ENCODE measurements around the gene EFCAB8.
"Not testable (repeated sequence)": the region's sequence is repeated elsewhere in the genome, so short reads cannot be mapped to it uniquely, and the experiment has no call there.

Gene EFCAB8

DNA sequence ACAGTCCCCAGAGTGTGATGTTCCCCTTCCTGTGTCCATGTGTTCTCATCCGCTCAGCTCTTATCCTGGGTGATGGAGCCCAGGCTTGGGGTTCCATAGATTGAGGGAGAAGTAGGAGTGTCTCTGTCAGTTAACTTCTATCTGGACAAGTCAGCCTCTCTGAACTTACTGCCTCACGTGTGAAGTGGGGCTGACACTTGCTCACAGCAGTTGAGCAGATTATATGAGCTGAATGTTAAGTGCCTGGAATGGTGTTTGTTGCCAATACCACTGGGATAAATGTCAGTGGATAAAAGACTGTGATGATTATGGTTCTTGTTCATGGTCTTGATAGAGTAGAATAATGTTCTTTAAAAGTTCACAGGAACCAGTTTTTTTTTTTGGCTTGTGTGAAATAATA is 17.1 kb upstream of the EFCAB8 start:
- DNase-seq = no peak

DNA sequence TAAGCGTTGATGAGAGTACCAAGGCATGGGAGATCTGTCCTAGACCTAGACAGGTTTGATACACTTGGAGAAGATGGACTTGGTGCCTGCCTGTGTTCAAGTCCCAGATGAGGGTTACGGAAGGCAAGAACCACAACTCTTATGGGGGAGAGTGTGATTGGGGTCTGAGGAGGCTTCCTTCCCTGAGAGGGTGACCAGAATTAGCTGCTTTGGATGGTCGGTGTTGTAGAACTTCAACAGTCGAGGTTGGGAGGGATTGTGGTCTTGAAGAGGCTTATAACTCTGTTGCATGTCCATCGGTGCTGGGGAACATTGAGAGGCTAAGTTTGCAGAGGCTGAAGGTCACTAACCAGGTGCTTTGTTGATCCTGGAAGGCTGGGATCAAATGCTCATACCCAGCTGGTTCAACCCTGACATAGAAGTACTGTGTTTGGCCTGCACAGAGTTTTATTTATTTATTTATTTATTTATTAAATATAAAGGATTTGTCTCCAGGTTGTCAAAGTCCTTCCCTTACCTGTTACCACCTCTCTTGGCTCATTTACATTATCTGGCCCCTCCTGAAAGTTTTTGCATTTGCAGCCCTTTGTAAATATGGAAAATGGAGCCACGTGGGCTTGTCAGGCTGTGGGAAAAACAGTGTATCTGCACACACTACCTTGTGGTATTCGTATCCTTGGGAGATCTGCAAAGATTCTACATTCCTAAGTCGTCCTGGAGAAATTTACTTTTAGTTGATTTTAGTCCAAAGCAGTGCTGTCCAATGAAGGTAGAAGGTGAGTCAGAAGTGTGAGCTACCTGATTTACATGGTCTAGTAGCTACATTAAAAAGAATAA is 15.8 kb upstream of the EFCAB8 start:
- no peak for DNase-seq

DNA sequence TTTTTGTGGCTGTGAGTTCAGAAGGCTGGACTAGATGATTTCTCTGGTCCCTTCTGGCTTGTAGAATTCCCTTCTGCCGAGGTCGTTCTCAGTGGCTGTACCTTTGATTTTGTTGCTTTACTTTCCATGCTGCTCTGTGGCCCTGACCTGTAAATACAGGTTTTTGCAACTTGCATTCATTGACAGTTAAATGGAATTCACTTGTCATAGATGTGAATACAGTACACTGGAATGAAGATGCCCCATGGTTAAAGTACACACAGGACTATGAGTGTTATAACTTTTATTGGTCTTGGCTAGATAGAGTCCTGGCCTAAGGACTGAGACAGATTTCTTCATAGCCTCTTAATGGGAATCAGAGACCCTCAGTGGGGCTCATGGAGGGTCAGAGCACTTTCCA is 12.9 kb upstream of the EFCAB8 start:
- no peak for DNase-seq

DNA sequence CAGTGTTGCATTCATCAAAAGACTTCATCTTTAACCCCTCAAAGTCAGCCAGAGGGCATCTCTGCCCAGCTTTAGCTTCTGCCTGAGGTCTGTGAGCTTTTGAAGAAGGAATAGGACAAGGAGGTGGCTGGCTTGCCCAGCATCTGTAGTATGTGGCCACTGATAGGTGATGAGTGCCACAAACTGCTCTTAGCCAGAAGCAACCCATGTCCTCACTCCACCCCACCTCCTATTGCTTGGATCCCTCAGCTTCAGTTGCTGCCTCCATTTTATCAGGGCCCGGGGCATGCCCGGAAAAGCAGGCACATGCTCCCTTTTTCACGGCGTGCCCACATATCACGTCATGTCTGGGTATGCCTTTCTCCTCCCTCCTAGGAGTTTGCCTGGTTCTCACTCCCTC is 11.9 kb upstream of the EFCAB8 start:
- DNase-seq = no peak

DNA sequence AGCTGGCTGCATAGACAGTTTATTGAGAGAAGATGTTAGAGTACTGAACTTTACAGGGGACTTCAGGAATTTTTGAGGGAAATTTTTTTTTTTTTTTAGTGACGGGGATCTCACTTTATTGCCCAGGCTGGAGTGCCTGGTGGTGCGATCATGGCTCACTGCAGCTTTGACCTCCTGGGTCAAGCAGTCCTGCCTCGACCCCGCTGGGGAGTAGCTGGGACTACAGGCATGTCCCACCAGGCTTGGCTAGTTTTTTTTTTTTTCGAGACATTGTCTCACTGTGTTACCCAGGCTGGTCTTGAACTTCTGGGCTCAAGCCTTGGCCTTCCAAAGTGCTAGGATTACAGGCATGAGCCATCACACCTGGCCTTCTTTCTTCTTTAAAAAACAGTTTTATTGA is 10.8 kb upstream of the EFCAB8 start:
- DNase-seq = no peak

DNA sequence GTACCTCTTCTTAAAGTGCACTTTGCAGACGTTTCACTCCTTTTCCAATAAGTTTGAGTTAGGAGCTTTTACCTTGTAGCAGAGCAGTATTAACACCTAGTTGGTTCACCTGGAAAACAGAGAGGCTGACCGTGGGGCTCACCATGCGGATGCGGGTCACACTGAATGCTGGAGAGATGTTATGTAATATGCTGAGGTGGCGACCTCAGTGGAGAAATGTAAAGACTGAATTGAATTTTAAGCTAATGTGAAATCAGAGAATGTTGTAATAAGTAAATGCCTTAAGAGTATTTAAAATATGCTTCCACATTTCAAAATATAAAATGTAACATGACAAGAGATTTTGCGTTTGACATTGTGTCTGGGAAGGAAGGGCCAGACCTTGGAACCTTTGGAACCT is 9.9 kb upstream of the EFCAB8 start:
- no peak for DNase-seq

DNA sequence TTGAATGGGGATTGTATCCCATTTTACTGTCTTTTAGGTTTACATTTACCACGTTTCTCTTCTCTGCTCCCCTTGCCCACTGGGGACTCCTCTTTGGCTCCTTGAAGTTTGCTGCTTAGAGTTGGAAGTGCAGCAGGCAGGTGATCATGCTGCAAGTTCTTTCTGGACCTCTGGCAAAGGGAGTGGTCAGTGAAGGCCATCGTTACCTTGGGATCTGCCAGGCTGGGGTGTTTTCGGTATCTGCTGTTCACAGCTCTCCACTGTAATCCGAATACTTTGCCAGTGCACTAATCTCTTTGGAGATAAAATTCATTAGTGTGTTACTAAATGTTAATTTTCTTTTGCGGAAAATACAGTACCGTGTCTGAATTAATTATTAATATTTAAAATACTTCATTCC is 9.1 kb upstream of the EFCAB8 start:
- no peak for DNase-seq

DNA sequence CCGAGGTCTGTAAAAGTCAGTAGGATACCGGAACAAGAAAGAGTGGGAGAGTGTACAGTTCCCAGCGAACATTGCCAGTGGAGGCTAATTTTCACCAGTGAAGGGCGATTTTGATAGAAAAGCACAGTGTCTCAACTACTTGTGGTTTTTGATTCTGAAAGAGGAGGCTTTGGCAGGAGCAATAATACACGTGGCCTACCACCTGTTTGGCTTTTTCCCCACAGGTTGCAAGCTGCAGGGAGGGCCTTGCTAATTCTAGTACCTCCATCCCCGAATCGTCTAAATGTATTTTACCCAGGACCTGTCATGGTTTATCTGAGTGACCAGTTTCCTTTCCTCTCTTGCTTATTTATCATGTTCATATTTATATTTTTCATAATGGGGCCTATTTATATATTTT is 3.3 kb upstream of the EFCAB8 start:
- no peak for DNase-seq

DNA sequence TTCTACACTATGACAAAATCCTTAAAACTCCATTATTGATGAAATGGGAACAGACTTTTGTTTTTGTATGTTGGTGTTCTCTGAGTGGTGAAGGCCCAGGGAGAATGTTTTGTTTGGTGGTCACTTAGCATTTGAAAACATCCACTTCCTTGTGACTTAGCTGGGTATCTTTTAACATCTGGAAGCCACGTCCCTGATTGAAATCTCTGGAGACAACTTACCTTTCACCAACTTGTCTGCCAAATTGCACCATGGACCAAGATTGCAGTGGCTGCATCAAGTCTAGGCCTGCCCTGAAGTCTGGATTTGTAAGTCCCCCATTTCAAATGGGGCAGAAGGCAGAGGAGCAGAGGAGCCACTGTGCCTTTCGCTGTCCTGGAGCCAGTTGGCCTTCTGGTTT is 534 bp upstream of the EFCAB8 start:
- no peak for DNase-seq

DNA sequence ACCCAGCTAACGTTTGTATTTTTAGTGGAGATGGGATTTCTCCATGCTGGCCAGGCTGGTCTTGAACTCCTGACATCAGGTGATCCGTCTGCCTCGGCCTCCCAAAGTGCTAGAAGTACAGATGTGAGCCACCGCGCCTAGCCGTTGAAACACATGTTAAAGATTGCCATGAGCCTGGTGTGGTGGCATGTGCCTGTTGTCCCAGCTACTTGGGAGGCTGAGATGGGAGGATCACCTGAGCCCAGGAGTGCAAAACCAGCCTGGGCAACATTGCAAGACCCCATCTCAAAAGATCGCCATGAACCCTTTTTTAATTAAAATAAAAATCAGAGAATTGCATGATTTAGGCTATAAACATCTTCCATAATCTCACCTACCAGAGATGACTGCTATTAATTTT is 2.7 kb downstream of the EFCAB8 start:
- DNase-seq = no peak

DNA sequence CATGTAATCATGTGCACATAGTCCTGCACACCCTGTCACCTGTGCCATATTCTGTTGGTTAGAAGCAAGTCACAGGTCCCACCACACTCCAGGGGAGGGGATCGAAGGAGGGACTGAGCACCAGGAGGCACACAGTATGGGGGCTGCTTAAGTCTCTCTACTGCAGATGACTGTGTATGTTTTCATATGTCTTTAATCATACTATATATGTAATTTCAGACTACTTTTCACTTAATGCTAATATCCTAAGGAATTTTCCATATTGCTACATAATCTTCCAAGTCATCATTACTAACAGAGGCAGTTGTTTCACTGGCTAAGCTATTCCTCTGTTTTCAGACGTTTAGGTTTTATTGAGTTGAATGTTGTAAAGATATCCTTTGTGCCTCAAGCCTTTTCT is 10.8 kb downstream of the EFCAB8 start:
- DNase-seq = no peak

DNA sequence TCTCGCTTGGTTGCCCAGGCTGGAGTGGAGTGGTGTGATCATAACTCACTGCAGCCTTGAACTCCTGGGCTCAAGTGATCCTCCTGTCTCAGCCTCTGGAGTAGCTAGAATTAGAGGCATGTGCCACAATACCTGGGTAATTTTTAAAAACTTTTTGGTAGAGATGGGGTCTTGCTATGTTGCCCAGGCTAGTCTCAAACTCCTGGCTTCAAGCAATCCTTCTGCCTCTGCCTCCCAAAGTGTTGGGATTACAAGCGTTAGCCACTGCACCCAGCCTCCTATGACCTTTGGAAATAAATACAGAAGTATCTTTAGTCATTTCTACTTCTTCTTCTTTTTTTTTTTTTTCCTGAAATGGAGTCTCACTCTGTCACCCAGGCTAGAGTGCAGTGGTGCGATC is 11.8 kb downstream of the EFCAB8 start:
- not testable (repeated sequence) for DNase-seq

DNA sequence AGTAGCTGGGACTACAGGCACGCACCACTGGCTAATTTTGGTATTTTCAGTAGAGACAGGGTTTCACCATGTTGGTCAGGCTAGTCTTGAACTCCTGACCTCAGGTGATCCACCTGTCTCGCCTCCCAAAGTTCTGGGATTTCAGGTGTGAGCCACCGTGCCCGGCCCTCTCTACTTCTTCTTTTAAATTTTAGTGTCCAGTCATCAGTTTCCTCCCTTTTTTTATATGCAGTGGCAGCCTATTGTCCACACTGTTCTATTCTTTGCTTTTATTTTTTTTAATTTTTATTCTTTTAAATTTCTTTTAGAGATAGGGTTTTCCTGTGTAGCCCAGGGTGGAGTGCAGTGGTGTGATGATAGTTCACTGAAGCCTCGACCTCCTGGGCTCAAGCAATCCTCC is 12.3 kb downstream of the EFCAB8 start:
- no peak for DNase-seq

DNA sequence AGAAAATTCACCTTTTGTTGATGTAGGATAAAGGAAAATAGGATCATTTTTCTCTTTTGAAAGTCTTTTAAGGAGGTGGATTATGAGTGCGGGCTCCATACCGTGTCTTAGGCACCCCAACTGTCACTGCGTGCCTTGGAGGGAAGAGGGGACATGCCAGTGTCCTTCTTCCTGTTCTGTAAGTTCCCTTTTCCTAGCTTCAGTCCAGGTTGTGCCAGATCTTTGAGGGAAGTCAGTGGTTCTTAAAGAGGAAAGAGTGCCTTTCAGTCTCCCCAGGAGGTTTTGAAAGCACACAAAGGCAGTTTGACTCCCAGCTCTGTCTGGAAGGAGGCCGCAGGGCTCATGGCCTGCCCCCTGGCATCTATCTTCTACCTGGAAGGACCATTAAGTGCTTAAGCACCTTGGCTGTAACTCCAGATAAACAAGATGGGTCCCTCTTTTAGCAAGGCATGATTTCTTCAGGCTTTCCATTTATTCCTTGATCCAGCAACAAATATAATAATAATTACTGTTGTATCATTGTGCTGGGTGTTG is 13.0 kb downstream of the EFCAB8 start:
- DNase-seq = no peak

DNA sequence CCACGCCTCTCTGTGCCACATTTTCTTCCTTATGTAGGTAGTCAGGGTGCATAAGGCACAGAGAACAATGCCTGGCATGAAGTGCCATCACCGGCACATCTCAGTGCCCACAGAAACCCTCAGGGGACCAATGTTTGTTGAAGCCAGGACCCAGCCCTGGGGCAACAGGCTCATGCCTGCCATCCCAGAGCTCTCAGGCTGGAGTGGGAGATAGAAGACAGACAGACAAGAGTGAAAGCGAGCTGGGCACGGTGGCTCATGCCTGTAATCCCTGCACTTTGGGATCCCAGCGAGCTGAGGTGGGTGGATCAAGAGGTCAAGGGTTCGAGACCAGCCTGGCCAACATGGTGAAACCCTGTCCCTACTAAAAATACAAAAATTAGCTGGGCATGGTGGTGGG is 13.5 kb downstream of the EFCAB8 start:
- no peak for DNase-seq

DNA sequence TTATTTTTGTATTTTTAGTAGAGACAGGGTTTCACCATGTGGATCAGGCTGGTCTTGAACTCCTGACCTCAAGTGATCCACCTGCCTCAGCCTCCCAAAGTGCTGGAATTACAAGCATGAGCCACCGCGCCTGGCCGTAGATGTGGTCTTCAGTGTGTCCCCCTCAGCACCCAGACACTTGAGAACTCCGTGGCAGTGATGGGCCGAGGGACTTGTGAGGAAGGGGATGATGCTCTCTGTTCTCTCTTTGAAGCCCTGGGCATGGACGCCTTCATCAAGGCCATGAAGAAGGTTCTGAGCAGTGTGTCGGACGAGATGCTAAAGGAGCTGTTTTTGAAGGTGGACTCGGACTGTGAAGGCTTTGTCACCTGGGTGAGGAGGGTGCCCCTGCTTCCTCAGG is 16.9 kb downstream of the EFCAB8 start:
- DNase-seq = no peak

DNA sequence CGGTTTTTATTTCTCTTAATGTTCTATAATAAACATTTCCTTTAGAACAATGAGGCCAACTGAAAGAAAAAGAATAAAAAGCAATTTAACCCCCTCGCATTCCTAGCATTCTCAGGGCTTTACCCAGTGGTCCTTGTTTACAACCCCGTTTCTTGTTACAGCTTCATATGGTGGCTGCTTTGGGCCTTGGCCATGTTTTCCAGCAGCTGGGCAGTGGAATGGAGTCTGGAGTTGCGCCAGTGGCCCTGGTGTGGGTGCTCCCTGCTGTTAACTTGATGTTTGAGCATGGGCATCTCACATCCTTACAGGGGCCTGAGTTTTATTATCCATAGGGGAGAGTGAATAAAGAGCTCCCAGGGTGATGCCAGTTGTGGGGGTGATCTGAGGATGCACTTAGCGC is 18.8 kb downstream of the EFCAB8 start:
- peak; percentile 68 for DNase-seq

DNA sequence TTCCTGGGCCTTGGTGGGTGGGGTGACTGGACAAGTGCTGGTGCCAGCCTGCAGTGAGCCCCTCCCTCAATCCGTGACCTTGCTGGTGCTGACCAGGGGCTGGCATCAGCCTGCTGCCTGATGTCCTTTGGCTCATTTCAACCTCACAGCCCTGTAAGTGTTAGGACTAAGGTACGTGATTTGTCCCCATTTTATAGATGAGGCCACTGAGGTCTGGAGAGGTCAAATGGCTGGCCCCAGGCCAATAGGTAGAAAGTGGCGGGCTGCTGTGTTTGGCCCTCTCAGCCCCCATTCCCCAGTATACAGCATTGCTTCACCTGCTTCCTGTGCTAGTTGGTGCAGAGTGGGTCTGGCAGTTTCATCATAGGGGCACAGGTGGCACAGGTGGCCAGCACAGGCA is 20.1 kb downstream of the EFCAB8 start:
- DNase-seq = no peak

DNA sequence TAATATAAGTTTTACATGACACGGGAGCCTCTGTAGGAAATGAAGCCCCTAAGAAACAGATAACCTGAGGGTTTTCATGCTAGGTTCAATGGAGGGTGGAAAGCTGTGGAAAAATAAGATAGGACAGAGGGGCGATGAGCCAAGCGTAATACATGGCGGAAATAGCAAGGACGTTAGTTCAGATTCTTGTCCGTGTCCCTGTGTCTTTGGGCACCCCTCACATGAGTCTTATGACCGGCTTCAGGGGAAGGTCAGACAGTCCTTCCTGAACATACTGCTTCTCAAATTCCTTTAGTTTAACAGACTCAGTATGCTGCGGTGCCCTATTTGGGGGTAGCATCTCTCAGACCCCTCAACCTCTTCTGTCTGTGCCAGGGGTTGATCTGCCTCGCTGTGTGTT is 20.8 kb downstream of the EFCAB8 start:
- no peak for DNase-seq

DNA sequence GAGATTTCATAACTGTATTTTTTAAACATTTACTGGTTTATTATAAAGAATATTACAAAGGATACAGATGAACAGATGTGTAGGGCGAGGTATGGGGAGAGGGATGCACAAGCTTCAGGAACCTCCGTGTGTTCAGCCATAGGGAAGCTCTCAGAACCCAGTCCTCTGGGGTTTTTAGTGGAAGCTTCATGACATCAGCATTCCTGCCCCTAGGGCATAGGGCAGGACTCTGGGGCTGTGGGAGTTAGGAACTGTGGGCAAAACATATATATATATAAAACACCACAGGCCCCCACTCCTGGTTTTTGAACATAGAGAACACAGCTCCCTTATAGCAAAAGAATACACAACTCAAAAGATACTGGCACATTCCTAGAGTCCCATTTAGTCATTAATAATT is 21.9 kb downstream of the EFCAB8 start:
- DNase-seq = no peak

DNA sequence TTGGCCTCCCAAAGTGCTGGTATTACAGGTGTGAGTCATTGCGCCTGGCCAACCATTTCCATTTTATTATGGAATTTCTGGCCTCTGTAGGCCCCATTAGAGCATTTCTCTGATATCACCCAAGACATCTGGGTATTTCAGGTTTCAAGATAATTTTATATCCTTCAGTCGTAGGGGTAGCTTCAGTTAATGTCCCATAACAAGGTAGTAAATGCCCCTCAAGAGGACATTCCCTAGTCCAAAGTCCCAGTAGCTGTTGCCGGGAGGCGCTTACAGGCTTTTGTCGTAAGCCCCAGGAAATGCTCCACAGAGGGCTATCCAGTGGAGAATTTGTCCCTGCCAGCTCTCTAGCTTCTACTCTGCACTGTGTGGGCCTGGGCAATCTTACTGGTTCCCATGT is 24.4 kb downstream of the EFCAB8 start:
- no peak for DNase-seq

DNA sequence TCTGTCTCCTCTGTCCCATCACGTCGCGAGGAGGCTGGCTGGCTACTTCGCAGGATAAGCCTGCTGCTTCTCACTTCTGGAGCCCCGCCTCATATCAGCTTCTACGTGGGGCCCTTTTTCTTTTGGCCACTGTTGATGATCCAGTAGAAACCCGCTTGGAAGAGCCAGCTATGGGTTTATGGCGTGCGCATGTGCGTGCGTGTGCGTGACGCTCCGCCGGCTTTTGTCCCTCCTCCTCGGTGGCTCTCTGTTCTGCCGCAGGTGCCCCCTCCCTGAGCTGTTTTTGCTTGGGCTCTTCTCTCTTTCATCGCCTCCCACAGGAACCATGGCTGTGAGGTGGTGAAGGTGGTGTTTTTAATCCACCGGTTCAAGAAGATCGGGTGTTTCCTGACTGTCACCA is 26.5 kb downstream of the EFCAB8 start:
- no peak for DNase-seq

DNA sequence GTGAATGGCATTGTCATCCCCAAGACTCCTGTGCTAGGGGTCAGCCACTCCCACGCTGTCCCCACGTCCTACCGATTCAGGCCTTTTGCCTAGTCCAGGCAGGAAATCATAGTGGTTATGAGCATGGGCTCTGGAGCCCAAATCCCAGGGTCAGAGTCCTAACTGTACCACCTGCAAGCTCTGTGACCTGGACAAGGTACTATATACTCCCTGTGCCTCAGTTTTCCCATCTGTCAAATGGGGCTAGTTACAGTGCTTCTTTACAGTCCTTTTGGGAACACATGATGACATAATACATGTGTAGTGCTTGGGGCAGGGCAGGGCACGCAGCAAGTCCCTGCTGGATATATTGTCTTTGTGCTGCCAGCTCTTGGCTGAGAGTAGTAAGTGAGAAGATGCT is 27.2 kb downstream of the EFCAB8 start:
- no peak for DNase-seq

DNA sequence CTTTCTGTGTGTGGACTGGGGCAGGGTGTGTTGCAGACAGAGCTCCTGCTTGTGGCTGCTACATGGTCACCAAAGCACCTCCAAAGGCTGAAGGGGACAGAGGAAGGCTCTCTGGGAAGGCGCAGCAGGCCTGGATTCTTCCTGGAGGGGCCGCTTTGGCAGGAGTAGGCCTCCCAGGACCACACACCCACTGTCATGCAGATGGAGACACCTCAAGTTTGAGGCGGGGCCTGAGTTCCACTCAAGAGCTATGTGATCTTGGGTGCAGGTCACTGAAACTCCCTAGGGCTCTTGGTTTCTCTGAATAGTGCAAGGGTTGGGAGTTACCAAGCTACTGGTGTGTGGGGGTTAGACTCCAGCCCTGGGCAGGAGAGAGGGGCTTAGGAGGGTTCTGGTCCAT is 27.9 kb downstream of the EFCAB8 start:
- DNase-seq = no peak

DNA sequence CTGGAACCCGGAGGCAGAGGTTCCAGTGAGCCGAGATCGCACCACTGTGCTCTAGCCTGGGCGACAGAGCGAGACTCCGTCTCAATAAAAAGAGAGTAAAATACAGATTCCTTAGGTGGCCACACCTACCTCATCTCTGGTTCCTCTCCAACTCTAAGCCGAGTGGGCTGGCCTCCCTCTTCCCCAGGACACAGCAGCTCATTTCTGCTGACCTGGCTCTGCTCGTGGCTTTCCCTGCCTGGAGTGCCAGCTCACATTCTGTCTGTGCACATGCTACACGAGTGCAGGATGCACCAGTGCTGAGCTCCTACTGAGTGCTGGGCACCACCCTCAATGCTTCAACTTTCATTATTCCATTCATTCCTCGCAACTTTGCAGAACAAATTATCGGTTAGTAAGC is 28.8 kb downstream of the EFCAB8 start:
- DNase-seq = no peak
